ENCODE measurements around the gene PTPRN.

GRCh38 chr2:219244789-219245147 is 64.4 kb downstream of the PTPRN start:
- TF ChIP-seq CTCF (IDR thresholded peaks at IDR 0.05 in 4 of 5, conservative IDR thresholded peaks at IDR 0.05 in 1 of 5) (no peak), POLR2A (IDR thresholded peaks at IDR 0.05) (no peak)

Data from gastrocnemius medialis (tissue), 4 donors.